Fibroblast of lung (primary cell): ENCODE results near the gene NDC1. TPM values are rescaled to one million over a fixed set of nuclear protein-coding genes. Genes with fewer than 3 reads are reported as not detected.

ENCODE experiments used
- DNase-seq, 2 donors: peaks; one replicate each; pipeline versions ENCODE4 v3.0.0 to v3.0.0-alpha.2; 2010; ENCODE audit warnings: low read depth in 2 of 2
- H2AFZ ChIP-seq: 2 replicates; pipeline ENCODE4 v1.5.1; 2012; ENCODE audit warnings: low read length, control low read depth, inconsistent platforms
- H3K27ac ChIP-seq: 2 replicates; pipeline ENCODE4 v1.5.1; 2011; ENCODE audit warnings: low read length, control low read depth; ENCODE audit not compliant: insufficient read depth
- H3K27me3 ChIP-seq: 2 replicates; pipeline ENCODE4 v1.5.1; 2011; ENCODE audit warnings: mild to moderate bottlenecking, low read length; ENCODE audit not compliant: control insufficient read depth, insufficient read depth
- H3K36me3 ChIP-seq: 2 replicates; pipeline ENCODE4 v1.5.1; 2011; ENCODE audit warnings: low read length; ENCODE audit not compliant: control insufficient read depth, insufficient read depth
- H3K4me1 ChIP-seq: 2 replicates; pipeline ENCODE4 v1.5.1; 2011; ENCODE audit warnings: low read length; ENCODE audit not compliant: control insufficient read depth, insufficient read depth; ENCODE audit errors: extremely low read depth
- H3K4me2 ChIP-seq: 2 replicates; pipeline ENCODE4 v1.5.1; 2011; ENCODE audit warnings: low read length, control low read depth; ENCODE audit not compliant: insufficient read depth; ENCODE audit errors: extremely low read depth
- H3K4me3 ChIP-seq, 4 experiments: fragments of 200-600 bp in 1 of 4; sonication (generic) in 1 of 4; replicated peaks in 1 of 4; 2 replicates each; pipeline ENCODE4 v1.5.1; 2011 to 2016; ENCODE audit warnings: low read length in 4 of 4, low read depth in 3 of 4, mild to moderate bottlenecking in 3 of 4, control low read depth in 2 of 4, inconsistent platforms in 1 of 4, mixed read lengths in 1 of 4; ENCODE audit not compliant: insufficient read depth in 1 of 4; ENCODE audit errors: control extremely low read depth in 1 of 4
- H3K79me2 ChIP-seq: 2 replicates; pipeline ENCODE4 v1.5.1; 2012; ENCODE audit warnings: mild to moderate bottlenecking, low read length, inconsistent platforms; ENCODE audit not compliant: control insufficient read depth, insufficient read depth
- H3K9ac ChIP-seq: 2 replicates; pipeline ENCODE4 v1.5.1; 2011; ENCODE audit warnings: mild to moderate bottlenecking, low read length, control low read depth; ENCODE audit not compliant: insufficient read depth
- H3K9me3 ChIP-seq: 2 replicates; pipeline ENCODE4 v1.5.1; 2012; ENCODE audit warnings: low read depth, low read length; ENCODE audit not compliant: control insufficient read depth, insufficient read depth
- H4K20me1 ChIP-seq: 2 replicates; pipeline ENCODE4 v1.5.1; 2011; ENCODE audit warnings: low read length; ENCODE audit not compliant: control insufficient read depth, insufficient read depth; ENCODE audit errors: extremely low read depth
- CTCF ChIP-seq, 2 donors: IDR thresholded peaks in 1 of 2; conservative IDR thresholded peaks in 1 of 2; 1 replicate in 1 of 2; 2 replicates in 1 of 2; pipeline ENCODE4 v1.5.1; 2011 to 2012; ENCODE audit warnings: low read length in 2 of 2, control low read depth in 1 of 2, inconsistent platforms in 1 of 2, low read depth in 1 of 2, mild to moderate bottlenecking in 1 of 2
- EZH2 ChIP-seq: IDR thresholded peaks from 2 replicates; pipeline ENCODE4 v1.5.1; 2012; ENCODE audit warnings: low read length, control low read depth, mild to moderate bottlenecking; ENCODE audit errors: missing control alignments
- polyA plus RNA-seq, 2 donors: library from polyadenylated mRNA; depleted of rRNA in 1 of 2; stranded (reverse) in 1 of 2; unstranded in 1 of 2; fragments of >200 nt; gene quantifications; 2 replicates each; pipeline ENCODE4 v1.2.1, GENCODE V29; 2011 to 2012; ENCODE audit warnings: missing spikeins in 1 of 2
- total RNA-seq: library from RNA; depleted of rRNA; stranded (reverse); fragments of >200 nt; gene quantifications from 2 replicates; pipeline ENCODE4 v1.2.1, GENCODE V29; 2014

Gene NDC1
- total and polyA plus RNA-seq, 2 donors (not counting 1 experiment from before 2014, with no cell fraction given): 11.6 to 14.3 TPM

DNA sequence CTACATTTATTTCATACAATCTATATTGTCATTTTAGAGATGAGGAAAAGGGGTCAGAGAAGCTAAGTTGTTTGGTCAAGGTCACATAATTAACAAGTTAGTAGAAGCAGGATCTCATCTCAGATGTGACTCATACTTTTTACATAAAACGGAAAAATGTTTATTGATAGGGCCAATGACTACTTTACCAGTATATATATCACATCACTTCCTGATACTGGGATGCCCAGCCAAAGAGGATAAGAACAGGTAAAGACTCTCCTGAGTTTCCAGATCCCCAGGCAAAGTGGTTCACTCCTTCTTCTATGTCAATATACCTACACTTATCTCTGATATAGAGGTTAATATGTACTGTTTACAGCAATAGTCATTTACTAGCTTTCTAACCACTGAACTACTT is 30.5 kb upstream of the NDC1 start:
- H3K4me1 ChIP-seq: no peaks in the 10 kb centered on the region
- no peaks in the 10 kb centered on the region for H4K20me1 ChIP-seq
- no peak for TF ChIP-seq EZH2
- no peak for TF ChIP-seq CTCF (conservative IDR thresholded peaks at IDR 0.05 in 1 of 2, IDR thresholded peaks at IDR 0.05 in 1 of 2; ENCODE audit: low read depth in 1 of 2, low read length in 2 of 2)
- no peak overlapping the region for H3K4me2 ChIP-seq
- no peaks in the 10 kb centered on the region for H3K9me3 ChIP-seq
- H3K9ac ChIP-seq: no peak overlapping the region
- peaks cover 6% of the 10 kb centered on the region for H3K36me3 ChIP-seq
- no peak overlapping the region for H3K4me3 ChIP-seq
- H3K27me3 ChIP-seq: no peaks in the 10 kb centered on the region
- no peak overlapping the region for H3K27ac ChIP-seq
- H2AFZ ChIP-seq: no peak overlapping the region
- DNase-seq: no peak
- H3K79me2 ChIP-seq: no peaks in the 10 kb centered on the region

- Histone ChIP-seq H2AFZ (no peak overlapping the region), H4K20me1 (no peaks in the 10 kb centered on the region), H3K4me2 (no peak overlapping the region), H3K4me3 (no peak overlapping the region), H3K27me3 (no peaks in the 10 kb centered on the region), H3K9me3 (no peaks in the 10 kb centered on the region), H3K36me3 (peaks cover 4% of the 10 kb centered on the region), H3K79me2 (no peaks in the 10 kb centered on the region), H3K9ac (no peak overlapping the region), H3K4me1 (no peaks in the 10 kb centered on the region), H3K27ac (no peak overlapping the region)
- TF ChIP-seq EZH2 (no peak), CTCF (conservative IDR thresholded peaks at IDR 0.05 in 1 of 2, IDR thresholded peaks at IDR 0.05 in 1 of 2; ENCODE audit: low read depth in 1 of 2, low read length in 2 of 2) (no peak)
- no peak for DNase-seq
Measured at GRCh38 chr1:53862507-53862906, 24.4 kb upstream of the NDC1 start.

- no peak for TF ChIP-seq EZH2
- TF ChIP-seq CTCF (conservative IDR thresholded peaks at IDR 0.05 in 1 of 2, IDR thresholded peaks at IDR 0.05 in 1 of 2; ENCODE audit: low read depth in 1 of 2, low read length in 2 of 2): peak; percentile 84
- H2AFZ ChIP-seq: no peak overlapping the region
- no peaks in the 10 kb centered on the region for H3K79me2 ChIP-seq
- H3K36me3 ChIP-seq: peaks cover 2% of the 10 kb centered on the region
- no peak overlapping the region for H3K4me3 ChIP-seq
- H3K4me2 ChIP-seq: no peak overlapping the region
- H3K9ac ChIP-seq: no peak overlapping the region
- no peak overlapping the region for H3K27ac ChIP-seq
- no peaks in the 10 kb centered on the region for H4K20me1 ChIP-seq
- peak; percentile 44 to 64 for DNase-seq
- no peaks in the 10 kb centered on the region for H3K9me3 ChIP-seq
- no peaks in the 10 kb centered on the region for H3K27me3 ChIP-seq
- H3K4me1 ChIP-seq: no peaks in the 10 kb centered on the region
Measured at GRCh38 chr1:53860967-53861411, 22.9 kb upstream of the NDC1 start.
